Sigmoid colon (tissue), 4 donors: ENCODE results near the gene SLC6A3.

Experiments used
- EP300 ChIP-seq, 4 donors: sonication (generic); formaldehyde crosslinking; IDR thresholded peaks; one replicate each; pipeline ENCODE4 v1.6.1; 2017; ENCODE audit warnings: antibody characterized with exemption in 4 of 4
- POLR2AphosphoS5 ChIP-seq, 4 donors: sonication (generic); formaldehyde crosslinking; IDR thresholded peaks; one replicate each; pipeline ENCODE4 v1.6.1; 2017; ENCODE audit warnings: antibody characterized with exemption in 4 of 4
- TF ChIP-seq, protein P1 (sequence below), 4 experiments: fragments of 450-650 bp in 3 of 4; fragments of 200-600 bp in 1 of 4; IDR thresholded peaks; one replicate each; pipeline ENCODE4 v1.5.1; 2016 to 2019; ENCODE audit warnings: antibody characterized with exemption in 4 of 4, mild to moderate bottlenecking in 3 of 4, moderate library complexity in 2 of 4

DNA sequence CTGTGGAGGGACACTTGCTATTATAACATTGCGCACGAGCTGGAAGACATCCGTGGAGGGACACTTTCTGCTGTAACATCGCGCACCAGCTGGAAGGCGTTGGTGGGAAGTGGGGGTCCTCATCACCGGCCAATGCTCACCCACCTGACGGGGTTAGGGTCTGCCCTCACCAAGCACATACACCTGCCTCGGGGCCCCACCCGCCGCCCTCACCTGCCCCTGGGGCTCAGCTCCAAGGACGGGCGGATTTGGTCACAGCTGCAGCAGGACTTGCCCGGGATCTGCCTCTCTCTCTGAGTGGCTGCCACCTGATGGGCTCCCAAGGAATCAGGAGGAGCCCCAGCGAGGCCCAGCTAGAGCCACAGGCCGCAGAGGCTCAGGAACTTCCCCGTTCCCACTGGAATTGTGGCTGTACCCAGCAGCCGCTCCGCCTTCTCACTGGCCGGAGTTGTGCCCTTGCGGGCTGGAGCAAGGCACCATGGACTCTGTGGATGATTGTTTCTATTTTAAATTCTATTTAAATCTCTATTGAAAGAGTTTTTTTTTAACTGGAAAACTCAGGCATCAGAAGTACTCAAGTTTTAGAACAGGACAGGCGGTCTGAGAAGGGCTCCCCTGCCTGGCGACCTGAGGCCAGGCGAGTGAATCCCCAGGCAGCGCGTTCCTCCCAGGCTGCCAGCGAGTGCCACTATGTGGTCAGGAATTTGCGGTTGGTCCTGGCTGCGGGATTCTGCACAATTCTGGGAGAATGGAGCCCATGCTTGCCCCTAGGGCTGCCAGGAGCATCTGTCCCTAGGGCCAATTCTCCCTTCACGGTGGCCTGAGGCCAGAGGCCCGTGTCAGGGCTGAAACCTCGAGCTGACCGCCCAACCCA, 38.9 kb upstream of the SLC6A3 start:
- TF ChIP-seq, protein P1, sequence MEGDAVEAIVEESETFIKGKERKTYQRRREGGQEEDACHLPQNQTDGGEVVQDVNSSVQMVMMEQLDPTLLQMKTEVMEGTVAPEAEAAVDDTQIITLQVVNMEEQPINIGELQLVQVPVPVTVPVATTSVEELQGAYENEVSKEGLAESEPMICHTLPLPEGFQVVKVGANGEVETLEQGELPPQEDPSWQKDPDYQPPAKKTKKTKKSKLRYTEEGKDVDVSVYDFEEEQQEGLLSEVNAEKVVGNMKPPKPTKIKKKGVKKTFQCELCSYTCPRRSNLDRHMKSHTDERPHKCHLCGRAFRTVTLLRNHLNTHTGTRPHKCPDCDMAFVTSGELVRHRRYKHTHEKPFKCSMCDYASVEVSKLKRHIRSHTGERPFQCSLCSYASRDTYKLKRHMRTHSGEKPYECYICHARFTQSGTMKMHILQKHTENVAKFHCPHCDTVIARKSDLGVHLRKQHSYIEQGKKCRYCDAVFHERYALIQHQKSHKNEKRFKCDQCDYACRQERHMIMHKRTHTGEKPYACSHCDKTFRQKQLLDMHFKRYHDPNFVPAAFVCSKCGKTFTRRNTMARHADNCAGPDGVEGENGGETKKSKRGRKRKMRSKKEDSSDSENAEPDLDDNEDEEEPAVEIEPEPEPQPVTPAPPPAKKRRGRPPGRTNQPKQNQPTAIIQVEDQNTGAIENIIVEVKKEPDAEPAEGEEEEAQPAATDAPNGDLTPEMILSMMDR (IDR thresholded peaks at IDR 0.05), result no peak
- TF ChIP-seq EP300 (IDR thresholded peaks at IDR 0.05) (no peak), POLR2AphosphoS5 (IDR thresholded peaks at IDR 0.05) (no peak)
